ENCODE data around the gene MRPL55.
A peak's percentile ranks its signal among the peaks of the same experiment; 100 is the strongest.

Gene MRPL55

DNA sequence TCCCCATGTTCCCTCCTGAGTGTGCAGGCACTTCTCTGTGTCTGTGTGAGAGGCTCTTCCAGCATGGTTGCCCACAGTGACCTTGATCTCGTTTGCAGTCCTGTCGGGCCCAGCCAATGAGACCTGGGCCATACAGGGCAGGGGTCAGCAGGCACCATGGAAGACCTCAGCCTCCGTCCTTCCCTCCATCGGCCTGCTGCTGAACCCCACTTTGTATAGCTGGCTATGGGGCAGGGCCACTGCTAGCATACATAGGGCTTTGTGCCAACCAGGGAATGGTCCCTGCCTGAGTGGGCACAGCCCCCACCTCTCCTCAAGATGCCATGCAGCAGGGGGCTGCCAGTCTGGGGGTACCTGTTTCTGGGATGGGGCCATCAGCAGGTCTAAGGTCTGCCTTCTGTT lies 9.8 kb downstream of the MRPL55 start:
- DNase-seq = no peak

DNA sequence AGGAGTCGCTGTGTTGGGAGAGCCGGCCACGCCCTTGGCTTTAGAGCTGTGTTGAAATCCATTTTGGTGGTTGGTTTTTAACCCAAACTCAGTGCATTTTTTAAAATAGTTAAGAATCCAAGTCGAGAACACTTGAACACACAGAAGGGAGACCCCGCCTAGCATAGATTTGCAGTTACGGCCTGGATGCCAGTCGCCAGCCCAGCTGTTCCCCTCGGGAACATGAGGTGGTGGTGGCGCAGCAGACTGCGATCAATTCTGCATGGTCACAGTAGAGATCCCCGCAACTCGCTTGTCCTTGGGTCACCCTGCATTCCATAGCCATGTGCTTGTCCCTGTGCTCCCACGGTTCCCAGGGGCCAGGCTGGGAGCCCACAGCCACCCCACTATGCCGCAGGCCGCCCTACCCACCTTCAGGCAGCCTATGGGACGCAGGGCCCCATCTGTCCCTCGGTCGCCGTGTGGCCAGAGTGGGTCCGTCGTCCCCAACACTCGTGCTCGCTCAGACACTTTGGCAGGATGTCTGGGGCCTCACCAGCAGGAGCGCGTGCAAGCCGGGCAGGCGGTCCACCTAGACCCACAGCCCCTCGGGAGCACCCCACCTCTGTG lies 10.7 kb downstream of the MRPL55 start:
- DNase-seq = no peak

GRCh38 chr1:228097333-228098081 lies 11.6 kb downstream of the MRPL55 start:
- no peak for DNase-seq

GRCh38 chr1:228096416-228097332 lies 12.4 kb downstream of the MRPL55 start:
- no peak for DNase-seq

GRCh38 chr1:228095938-228096337 lies 13.2 kb downstream of the MRPL55 start:
- DNase-seq = no peak

- no peak for DNase-seq
Measured at GRCh38 chr1:228095161-228095560, 13.9 kb downstream of the MRPL55 start.

GRCh38 chr1:228094432-228095016 lies 14.6 kb downstream of the MRPL55 start:
- no peak for DNase-seq

GRCh38 chr1:228093050-228093906 lies 15.8 kb downstream of the MRPL55 start:
- DNase-seq = no peak

GRCh38 chr1:228092342-228093049 lies 16.6 kb downstream of the MRPL55 start:
- DNase-seq = no peak

GRCh38 chr1:228091084-228091483 lies 18.0 kb downstream of the MRPL55 start:
- DNase-seq = no peak

DNA sequence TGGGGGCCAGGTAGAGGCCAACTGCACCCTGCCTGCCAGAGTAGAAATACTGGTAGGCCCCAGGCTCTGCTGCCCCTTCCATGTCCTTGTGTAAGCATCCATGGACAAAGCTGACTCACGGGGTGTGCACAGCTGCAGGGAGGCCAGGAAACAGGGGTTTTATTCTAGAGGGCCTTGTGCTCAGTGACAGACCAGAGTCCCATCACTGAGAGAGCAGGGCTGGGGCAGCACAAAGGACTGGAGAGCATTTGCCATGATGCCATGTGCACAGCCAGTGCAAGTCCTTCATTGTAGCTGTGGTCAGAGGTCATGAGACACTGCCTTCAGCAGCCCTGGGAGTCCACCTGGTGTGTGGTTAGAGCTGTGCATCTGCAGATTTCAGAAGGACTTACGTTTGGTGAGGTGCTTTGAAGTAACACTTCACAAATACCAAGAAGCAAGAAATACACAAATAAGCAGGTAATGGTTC lies 18.5 kb downstream of the MRPL55 start:
- DNase-seq = no peak

DNA sequence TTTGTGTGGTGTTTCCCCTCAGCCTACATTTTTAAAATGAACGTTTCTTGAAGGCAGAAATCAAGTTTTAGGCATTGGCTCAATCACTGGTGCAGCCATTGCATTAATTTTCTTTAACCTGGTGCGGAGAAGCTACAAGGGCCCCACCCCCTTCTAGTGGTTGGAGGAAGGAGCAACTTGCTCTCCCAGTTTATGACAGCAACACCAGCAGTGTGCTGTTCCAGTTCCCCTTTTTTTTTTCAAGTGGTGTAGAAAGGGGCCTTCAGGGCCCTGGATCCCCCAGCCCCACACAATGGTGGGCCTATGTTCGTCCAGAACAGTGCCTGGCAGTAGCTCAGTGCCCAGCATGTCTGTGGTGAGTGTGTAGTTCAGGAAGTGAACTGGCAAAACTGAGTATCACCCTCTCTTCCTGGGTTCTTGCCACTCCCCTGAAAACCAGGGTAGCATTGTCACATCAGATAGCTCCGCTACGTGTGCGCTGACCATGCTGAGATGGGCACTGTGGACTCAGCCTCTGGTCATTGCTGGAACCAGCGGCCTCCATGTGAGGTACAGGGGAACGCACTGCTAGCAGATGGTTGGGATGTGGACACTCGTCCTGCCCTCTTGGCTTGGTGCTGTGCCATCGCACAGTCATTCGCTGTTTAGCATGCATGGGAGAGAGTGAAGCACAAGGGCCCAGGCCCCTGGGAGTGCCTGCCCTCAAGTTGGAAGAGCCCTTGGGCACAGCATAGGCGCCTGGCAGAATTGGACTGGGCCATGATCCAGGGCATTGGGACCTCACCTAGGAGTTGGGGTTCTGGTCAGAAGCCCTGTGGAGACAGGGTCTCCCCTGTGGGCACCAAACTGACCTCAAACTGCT lies 19.3 kb downstream of the MRPL55 start:
- no peak for DNase-seq

- DNase-seq = no peak
Measured at GRCh38 chr1:228088586-228089498, 20.3 kb downstream of the MRPL55 start.

DNA sequence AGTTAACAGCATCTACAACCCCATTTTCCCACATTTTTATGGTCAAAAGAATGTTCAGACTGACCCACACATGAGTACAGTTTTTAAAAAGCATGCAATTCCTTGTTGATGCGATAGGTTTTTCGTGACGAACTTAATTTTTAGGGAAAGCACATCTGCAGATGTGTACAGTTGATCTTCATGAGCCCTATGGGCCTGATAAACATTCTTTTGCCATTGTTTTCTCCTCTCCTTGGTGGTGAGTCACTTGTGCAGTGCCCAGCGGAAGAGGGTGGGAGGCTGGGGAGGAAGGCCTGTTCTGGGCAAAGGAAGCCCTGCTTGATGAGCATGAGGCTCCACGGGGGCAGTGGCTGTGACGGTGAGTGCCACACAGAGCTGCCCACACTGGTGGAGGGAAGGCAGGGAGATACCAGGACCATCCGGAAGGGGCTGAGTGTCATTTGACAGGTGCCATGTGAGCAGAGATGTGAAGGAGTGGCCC lies 21.3 kb downstream of the MRPL55 start:
- DNase-seq = peak; percentile 66

GRCh38 chr1:228085287-228085951 lies 23.7 kb downstream of the MRPL55 start:
- DNase-seq = no peak

- no peak for DNase-seq
Measured at GRCh38 chr1:228084797-228085196, 24.3 kb downstream of the MRPL55 start.

DNA sequence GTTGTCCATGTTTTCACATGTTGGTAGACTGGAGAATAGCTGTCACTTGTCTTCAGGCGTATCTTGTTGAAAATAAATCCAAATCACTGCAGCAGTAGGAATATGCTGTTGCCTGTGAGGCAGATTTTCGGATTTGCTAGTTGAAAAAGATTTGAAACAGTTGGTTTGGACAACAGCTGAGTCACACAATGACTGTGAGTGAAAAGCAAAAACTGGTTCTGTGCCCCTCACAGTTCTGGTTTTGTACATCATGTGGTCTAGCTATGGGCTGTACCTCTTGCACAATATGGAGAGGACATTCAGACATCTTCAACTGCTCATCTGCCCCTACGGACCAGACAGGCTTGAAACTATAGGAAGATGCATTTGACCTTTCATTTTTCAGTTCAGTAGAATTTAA lies 24.8 kb downstream of the MRPL55 start:
- no peak for DNase-seq

GRCh38 chr1:228083871-228084278 lies 25.2 kb downstream of the MRPL55 start:
- no peak for DNase-seq
